OCI-LY1 (cell line): ENCODE results near the gene PROSER2.

ENCODE experiments used
- EZH2 ChIP-seq: fragments of 200-600 bp; sonication (generic), shearing (Covaris generic); IDR thresholded peaks from 2 replicates; pipeline ENCODE4 v1.8.0; 2017; ENCODE audit warnings: borderline replicate concordance, mixed run types, mild to moderate bottlenecking, antibody characterized with exemption, low read length, moderate library complexity, mixed read lengths
- TF ChIP-seq, protein P1 (sequence below): fragments of 200-600 bp; sonication (generic), shearing (Covaris generic); IDR thresholded peaks from 2 replicates; pipeline ENCODE4 v1.5.1; 2017; ENCODE audit warnings: mild to moderate bottlenecking, antibody characterized with exemption, low read length, moderate library complexity, mixed read lengths

DNA sequence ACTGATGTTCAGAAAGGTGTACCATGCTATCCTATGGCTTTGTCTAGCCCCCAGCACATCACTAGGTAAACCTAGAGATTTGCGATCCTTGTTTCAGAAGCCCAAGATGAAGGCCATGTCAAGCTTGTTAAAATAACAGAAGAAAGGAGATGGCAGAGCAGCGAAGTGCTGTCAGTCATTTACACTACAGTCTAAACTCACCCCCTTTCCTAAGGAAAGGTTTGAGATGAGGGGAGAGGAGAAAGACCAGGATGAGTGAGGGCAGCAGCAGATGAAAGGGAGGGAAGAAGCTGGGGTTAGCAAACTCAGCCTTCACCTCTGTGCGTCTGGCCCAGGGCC, 74.8 kb downstream of the PROSER2 start:
- TF ChIP-seq, protein P1, sequence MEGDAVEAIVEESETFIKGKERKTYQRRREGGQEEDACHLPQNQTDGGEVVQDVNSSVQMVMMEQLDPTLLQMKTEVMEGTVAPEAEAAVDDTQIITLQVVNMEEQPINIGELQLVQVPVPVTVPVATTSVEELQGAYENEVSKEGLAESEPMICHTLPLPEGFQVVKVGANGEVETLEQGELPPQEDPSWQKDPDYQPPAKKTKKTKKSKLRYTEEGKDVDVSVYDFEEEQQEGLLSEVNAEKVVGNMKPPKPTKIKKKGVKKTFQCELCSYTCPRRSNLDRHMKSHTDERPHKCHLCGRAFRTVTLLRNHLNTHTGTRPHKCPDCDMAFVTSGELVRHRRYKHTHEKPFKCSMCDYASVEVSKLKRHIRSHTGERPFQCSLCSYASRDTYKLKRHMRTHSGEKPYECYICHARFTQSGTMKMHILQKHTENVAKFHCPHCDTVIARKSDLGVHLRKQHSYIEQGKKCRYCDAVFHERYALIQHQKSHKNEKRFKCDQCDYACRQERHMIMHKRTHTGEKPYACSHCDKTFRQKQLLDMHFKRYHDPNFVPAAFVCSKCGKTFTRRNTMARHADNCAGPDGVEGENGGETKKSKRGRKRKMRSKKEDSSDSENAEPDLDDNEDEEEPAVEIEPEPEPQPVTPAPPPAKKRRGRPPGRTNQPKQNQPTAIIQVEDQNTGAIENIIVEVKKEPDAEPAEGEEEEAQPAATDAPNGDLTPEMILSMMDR: no peak
- no peak for TF ChIP-seq EZH2
